HG03103 (cell line): ENCODE data around the gene ADRA1B.
A peak's percentile ranks its signal among the peaks of the same experiment; 100 is the strongest.
"Not testable (repeated sequence)": the region's sequence is repeated elsewhere in the genome, so short reads cannot be mapped to it uniquely, and the experiment has no call there.

Experiments
- ATAC-seq: cut with Tn5 transposase; IDR thresholded peaks from one replicate; pipeline ENCODE4 v1.9.1; 2021; ENCODE audit warnings: low read depth; ENCODE audit not compliant: unreplicated experiment

Gene ADRA1B

GRCh38 chr5:160009591-160009989 lies 93.3 kb downstream of the ADRA1B start:
- no peak for ATAC-seq

- ATAC-seq, result no peak
Measured at GRCh38 chr5:160011471-160011870, 95.2 kb downstream of the ADRA1B start.

GRCh38 chr5:160014197-160014596 lies 97.9 kb downstream of the ADRA1B start:
- not testable (repeated sequence) for ATAC-seq

- no peak for ATAC-seq
Measured at GRCh38 chr5:160018945-160019625, 102.8 kb downstream of the ADRA1B start.

- no peak for ATAC-seq
Measured at GRCh38 chr5:160020266-160020770, 104.0 kb downstream of the ADRA1B start.

GRCh38 chr5:160020964-160021363 lies 104.7 kb downstream of the ADRA1B start:
- no peak for ATAC-seq

- ATAC-seq, result peak; percentile 77
Measured at GRCh38 chr5:160021831-160022446, 105.7 kb downstream of the ADRA1B start.
